HepG2 (cell line): ENCODE results near the gene ISOC2. TPM values are rescaled to one million over a fixed set of nuclear protein-coding genes. Genes with fewer than 3 reads are reported as not detected.

Source experiments
- ATF7-NPFF ChIP-seq: sonication (generic); formaldehyde crosslinking; IDR thresholded peaks from 2 replicates; pipeline ENCODE4 v1.8.1; 2023; ENCODE audit warnings: mild to moderate bottlenecking, low read depth, missing genetic modification reagents, moderate library complexity
- FOXJ3 ChIP-seq: sonication (generic); formaldehyde crosslinking; IDR thresholded peaks from 2 replicates; pipeline ENCODE4 v1.4.0; 2020; ENCODE audit warnings: missing genetic modification reagents, mild to moderate bottlenecking, borderline replicate concordance
- FOXK2 ChIP-seq: fragments of 450-650 bp; IDR thresholded peaks from 2 replicates; pipeline ENCODE4 v1.6.1; 2016
- FOXM1 ChIP-seq: sonication (generic); formaldehyde crosslinking; IDR thresholded peaks from 2 replicates; pipeline ENCODE4 v1.5.0; 2020; ENCODE audit warnings: missing genetic modification reagents
- GFI1 ChIP-seq: sonication (generic); formaldehyde crosslinking; IDR thresholded peaks from 2 replicates; pipeline ENCODE4 v1.5.0; 2020; ENCODE audit warnings: missing genetic modification reagents, mild to moderate bottlenecking, borderline replicate concordance
- GLI4 ChIP-seq: sonication (generic); formaldehyde crosslinking; IDR thresholded peaks from 2 replicates; pipeline ENCODE4 v1.5.1; 2020; ENCODE audit warnings: missing genetic modification reagents, mild to moderate bottlenecking, moderate library complexity, borderline replicate concordance
- HOXD1 ChIP-seq: sonication (generic); formaldehyde crosslinking; IDR thresholded peaks from 2 replicates; pipeline ENCODE4 v1.5.0; 2020; ENCODE audit warnings: missing genetic modification reagents
- KAT7 ChIP-seq: IDR thresholded peaks from 2 replicates; pipeline ENCODE4 v1.6.1; 2018; ENCODE audit warnings: borderline replicate concordance, missing compliant biosample characterization
- MAFK ChIP-seq, 2 experiments: IDR thresholded peaks in 1 of 2; conservative IDR thresholded peaks in 1 of 2; 2 replicates each; pipeline ENCODE4 v1.6.1; 2011; ENCODE audit warnings: improper control_type of control experiment in 2 of 2, low read length in 2 of 2
- MIER3 ChIP-seq: IDR thresholded peaks from 2 replicates; pipeline ENCODE4 v1.6.1; 2016; ENCODE audit warnings: missing compliant biosample characterization, borderline replicate concordance
- RFXAP ChIP-seq: sonication (generic); formaldehyde crosslinking; IDR thresholded peaks from 2 replicates; pipeline ENCODE4 v1.4.0; 2020; ENCODE audit warnings: missing genetic modification reagents, borderline replicate concordance
- SNAPC2 ChIP-seq: sonication (generic); formaldehyde crosslinking; IDR thresholded peaks from 2 replicates; pipeline ENCODE4 v1.8.1; 2022; ENCODE audit warnings: mild to moderate bottlenecking, missing genetic modification reagents
- SOX5 ChIP-seq: IDR thresholded peaks from 2 replicates; pipeline ENCODE4 v1.6.1; 2016; ENCODE audit warnings: borderline replicate concordance
- TOPORS ChIP-seq: sonication (generic); formaldehyde crosslinking; IDR thresholded peaks from 2 replicates; pipeline ENCODE4 v1.8.0; 2023; ENCODE audit warnings: mild to moderate bottlenecking, missing genetic modification reagents
- TRIM24 ChIP-seq: sonication (generic); formaldehyde crosslinking; IDR thresholded peaks from 2 replicates; pipeline ENCODE4 v1.8.0; 2022; ENCODE audit warnings: mild to moderate bottlenecking, missing genetic modification reagents
- ZBTB1 ChIP-seq: sonication (generic); formaldehyde crosslinking; IDR thresholded peaks from 2 replicates; pipeline ENCODE4 v1.4.0; 2020; ENCODE audit warnings: missing genetic modification reagents, borderline replicate concordance
- ZKSCAN5 ChIP-seq: sonication (generic); formaldehyde crosslinking; IDR thresholded peaks from 2 replicates; pipeline ENCODE4 v1.5.1; 2020; ENCODE audit warnings: mild to moderate bottlenecking, missing genetic modification reagents
- ZNF143 ChIP-seq: sonication (generic); formaldehyde crosslinking; IDR thresholded peaks from 2 replicates; pipeline ENCODE4 v1.4.0; 2020; ENCODE audit warnings: missing genetic modification reagents
- ZNF350 ChIP-seq: sonication (generic); formaldehyde crosslinking; IDR thresholded peaks from 2 replicates; pipeline ENCODE4 v1.4.0; 2020; ENCODE audit warnings: mild to moderate bottlenecking, low read depth, missing genetic modification reagents, borderline replicate concordance
- polyA plus RNA-seq, 8 experiments: library from polyadenylated mRNA; depleted of rRNA in 3 of 8; stranded (reverse) in 7 of 8; unstranded in 1 of 8; fragments of >200 nt; fragmentation: Illumina TruSeq in 4 of 8; extraction: Trizol in 4 of 8; gene quantifications; 2 replicates each; pipeline versions ENCODE4 v1.2.1 to v1.2.3, GENCODE V29; 2011 to 2016; ENCODE audit warnings: low read depth in 4 of 8, missing spikeins in 1 of 8, mixed read lengths in 1 of 8; ENCODE audit not compliant: insufficient read depth in 1 of 8
- total RNA-seq, 5 experiments: library from RNA; depleted of rRNA; stranded (reverse); fragments of >200 nt; fragmentation: Illumina TruSeq; extraction: Trizol; gene quantifications; 2 replicates each; pipeline ENCODE4 v1.2.3, GENCODE V29; 2016; ENCODE audit warnings: low read depth in 1 of 5
- TF ChIP-seq, protein P1 (sequence below): sonication (generic); formaldehyde crosslinking; IDR thresholded peaks from 2 replicates; pipeline ENCODE4 v1.9.0; 2022; ENCODE audit warnings: low read depth, missing genetic modification reagents
- TF ChIP-seq, protein P2 (sequence below): IDR thresholded peaks from 2 replicates; pipeline ENCODE4 v1.6.1; 2018; ENCODE audit warnings: missing genetic modification reagents
- TF ChIP-seq, protein P3 (sequence below): sonication (generic); formaldehyde crosslinking; IDR thresholded peaks from 2 replicates; pipeline ENCODE4 v1.5.0; 2020; ENCODE audit warnings: mild to moderate bottlenecking, missing genetic modification reagents
- TF ChIP-seq, protein P4 (sequence below): sonication (generic); formaldehyde crosslinking; IDR thresholded peaks from 2 replicates; pipeline ENCODE4 v1.8.1; 2023; ENCODE audit warnings: missing genetic modification reagents, inconsistent platforms, borderline replicate concordance

The ISOC2 gene
- total and polyA plus RNA-seq, 2 of the 13 experiments (the other 11 are each of a cell fraction or from before 2014, with no cell fraction given): 76.8 to 105 TPM

DNA sequence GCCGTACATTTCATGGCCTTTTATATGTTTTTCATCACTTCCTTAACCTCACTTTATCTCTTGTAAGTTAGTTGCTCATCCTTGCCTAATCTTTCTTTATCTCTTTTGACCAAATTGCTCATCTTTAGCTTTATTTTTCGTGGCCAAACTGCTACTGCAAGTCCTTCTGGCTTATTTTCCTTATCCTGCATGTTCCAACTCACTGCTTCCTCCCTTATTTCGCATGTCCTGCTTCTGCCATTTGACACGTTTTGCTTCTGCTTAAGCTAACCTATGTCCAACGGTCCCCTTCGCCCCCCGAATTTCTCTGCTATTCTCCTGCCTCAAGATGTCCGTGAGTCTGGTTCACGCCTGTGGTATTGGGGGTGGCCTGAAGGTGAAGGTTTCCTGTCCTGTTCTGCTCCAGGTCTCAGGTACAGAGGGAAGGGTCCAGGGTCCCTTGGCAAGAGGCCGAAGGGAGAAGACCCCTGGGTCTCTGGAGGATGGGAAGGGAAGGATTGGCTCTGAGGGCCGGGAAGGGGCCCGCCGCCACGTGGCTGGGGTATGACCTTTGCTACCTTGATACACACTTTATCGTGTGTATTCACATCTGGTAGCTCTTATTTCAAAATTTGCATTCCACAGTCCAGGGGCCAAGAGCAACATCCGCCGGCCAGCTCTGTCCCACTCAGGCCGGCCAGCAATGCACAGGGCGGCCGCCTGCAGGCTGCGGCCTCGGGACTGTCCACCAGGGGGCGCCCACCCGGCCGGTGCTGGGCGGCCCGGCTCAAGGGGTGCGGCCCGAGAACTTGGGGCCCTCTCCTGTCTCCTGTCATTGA lies 6.0 kb upstream of the ISOC2 start (continued):
- TF ChIP-seq ZBTB1 (CRISPR knock-in tag) (no peak), ZNF350 (CRISPR knock-in tag) (no peak; the same call in 1 of the 2 replicates), GLI4 (CRISPR knock-in tag) (peak; percentile 66; the same call in 1 of the 2 replicates), GFI1 (CRISPR knock-in tag) (no peak), FOXM1 (CRISPR knock-in tag) (no peak), ZKSCAN5 (CRISPR knock-in tag) (no peak), TOPORS (CRISPR knock-in tag) (0 out of 2 replicates have a peak, but pooled peaks have one; percentile 45), HOXD1 (CRISPR knock-in tag) (no peak), FOXK2 (no peak), RFXAP (peak; percentile 64; the same call in 1 of the 2 replicates), SNAPC2 (CRISPR knock-in tag) (no peak), ATF7-NPFF (CRISPR knock-in tag) (no peak), SOX5 (CRISPR knock-in tag) (0 out of 2 replicates have a peak, but pooled peaks have one; percentile 26), TRIM24 (no peak), FOXJ3 (CRISPR knock-in tag) (no peak), MAFK (conservative IDR thresholded peaks at IDR 0.05 in 1 of 2, IDR thresholded peaks at IDR 0.05 in 1 of 2; ENCODE audit: low read length in 2 of 2) (no peak), MIER3 (CRISPR knock-in tag) (no peak; the same call in 1 of the 2 replicates), KAT7 (CRISPR knock-in tag) (no peak; the same call in 1 of the 2 replicates), ZNF143 (peak; percentile 43; the same call in 1 of the 2 replicates)
- TF ChIP-seq, protein P1, sequence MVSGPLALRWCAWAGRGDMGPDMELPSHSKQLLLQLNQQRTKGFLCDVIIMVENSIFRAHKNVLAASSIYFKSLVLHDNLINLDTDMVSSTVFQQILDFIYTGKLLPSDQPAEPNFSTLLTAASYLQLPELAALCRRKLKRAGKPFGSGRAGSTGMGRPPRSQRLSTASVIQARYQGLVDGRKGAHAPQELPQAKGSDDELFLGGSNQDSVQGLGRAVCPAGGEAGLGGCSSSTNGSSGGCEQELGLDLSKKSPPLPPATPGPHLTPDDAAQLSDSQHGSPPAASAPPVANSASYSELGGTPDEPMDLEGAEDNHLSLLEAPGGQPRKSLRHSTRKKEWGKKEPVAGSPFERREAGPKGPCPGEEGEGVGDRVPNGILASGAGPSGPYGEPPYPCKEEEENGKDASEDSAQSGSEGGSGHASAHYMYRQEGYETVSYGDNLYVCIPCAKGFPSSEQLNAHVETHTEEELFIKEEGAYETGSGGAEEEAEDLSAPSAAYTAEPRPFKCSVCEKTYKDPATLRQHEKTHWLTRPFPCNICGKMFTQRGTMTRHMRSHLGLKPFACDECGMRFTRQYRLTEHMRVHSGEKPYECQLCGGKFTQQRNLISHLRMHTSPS: no peak
- TF ChIP-seq, protein P2, sequence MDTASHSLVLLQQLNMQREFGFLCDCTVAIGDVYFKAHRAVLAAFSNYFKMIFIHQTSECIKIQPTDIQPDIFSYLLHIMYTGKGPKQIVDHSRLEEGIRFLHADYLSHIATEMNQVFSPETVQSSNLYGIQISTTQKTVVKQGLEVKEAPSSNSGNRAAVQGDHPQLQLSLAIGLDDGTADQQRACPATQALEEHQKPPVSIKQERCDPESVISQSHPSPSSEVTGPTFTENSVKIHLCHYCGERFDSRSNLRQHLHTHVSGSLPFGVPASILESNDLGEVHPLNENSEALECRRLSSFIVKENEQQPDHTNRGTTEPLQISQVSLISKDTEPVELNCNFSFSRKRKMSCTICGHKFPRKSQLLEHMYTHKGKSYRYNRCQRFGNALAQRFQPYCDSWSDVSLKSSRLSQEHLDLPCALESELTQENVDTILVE: no peak
- TF ChIP-seq, protein P3, sequence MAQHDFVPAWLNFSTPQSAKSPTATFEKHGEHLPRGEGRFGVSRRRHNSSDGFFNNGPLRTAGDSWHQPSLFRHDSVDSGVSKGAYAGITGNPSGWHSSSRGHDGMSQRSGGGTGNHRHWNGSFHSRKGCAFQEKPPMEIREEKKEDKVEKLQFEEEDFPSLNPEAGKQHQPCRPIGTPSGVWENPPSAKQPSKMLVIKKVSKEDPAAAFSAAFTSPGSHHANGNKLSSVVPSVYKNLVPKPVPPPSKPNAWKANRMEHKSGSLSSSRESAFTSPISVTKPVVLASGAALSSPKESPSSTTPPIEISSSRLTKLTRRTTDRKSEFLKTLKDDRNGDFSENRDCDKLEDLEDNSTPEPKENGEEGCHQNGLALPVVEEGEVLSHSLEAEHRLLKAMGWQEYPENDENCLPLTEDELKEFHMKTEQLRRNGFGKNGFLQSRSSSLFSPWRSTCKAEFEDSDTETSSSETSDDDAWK (CRISPR knock-in tag): no peak
- TF ChIP-seq, protein P4, sequence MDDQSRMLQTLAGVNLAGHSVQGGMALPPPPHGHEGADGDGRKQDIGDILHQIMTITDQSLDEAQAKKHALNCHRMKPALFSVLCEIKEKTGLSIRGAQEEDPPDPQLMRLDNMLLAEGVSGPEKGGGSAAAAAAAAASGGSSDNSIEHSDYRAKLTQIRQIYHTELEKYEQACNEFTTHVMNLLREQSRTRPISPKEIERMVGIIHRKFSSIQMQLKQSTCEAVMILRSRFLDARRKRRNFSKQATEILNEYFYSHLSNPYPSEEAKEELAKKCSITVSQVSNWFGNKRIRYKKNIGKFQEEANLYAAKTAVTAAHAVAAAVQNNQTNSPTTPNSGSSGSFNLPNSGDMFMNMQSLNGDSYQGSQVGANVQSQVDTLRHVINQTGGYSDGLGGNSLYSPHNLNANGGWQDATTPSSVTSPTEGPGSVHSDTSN (CRISPR knock-in tag): no peak
